HL-60 (cell line): ENCODE measurements around the gene DYSF.
"Not testable (repeated sequence)": the region's sequence is repeated elsewhere in the genome, so short reads cannot be mapped to it uniquely, and the experiment has no call there.

Source experiments
- DNase-seq, 2 experiments: peaks; one replicate each; pipeline ENCODE4 v3.0.0-alpha.2; 2010 to 2020; ENCODE audit warnings: low read depth in 1 of 2, low spot score in 1 of 2
- H3K27ac ChIP-seq: fragments of 250-450 bp; sonication (Bioruptor Pico); replicated peaks from 2 replicates; pipeline ENCODE4 v1.5.1; 2020; ENCODE audit warnings: mild to moderate bottlenecking, moderate library complexity
- H3K27me3 ChIP-seq: fragments of 250-450 bp; sonication (Bioruptor Pico); 2 replicates; pipeline ENCODE4 v1.5.1; 2021; ENCODE audit warnings: mild to moderate bottlenecking, moderate library complexity; ENCODE audit not compliant: insufficient read depth, poor library complexity, severe bottlenecking
- H3K4me3 ChIP-seq: replicated peaks from 2 replicates; pipeline ENCODE4 v1.5.1; 2011; ENCODE audit warnings: mild to moderate bottlenecking, control low read depth, low read length; ENCODE audit not compliant: insufficient read depth
- GABPA ChIP-seq: IDR thresholded peaks from 2 replicates; pipeline ENCODE4 v1.6.1; 2012; ENCODE audit warnings: low read depth
- POLR2AphosphoS5 ChIP-seq: IDR thresholded peaks from 2 replicates; pipeline ENCODE4 v1.6.1; 2012; ENCODE audit warnings: low read depth
- SPI1 ChIP-seq: IDR thresholded peaks from 2 replicates; pipeline ENCODE4 v1.6.1; 2012; ENCODE audit warnings: low read depth, mild to moderate bottlenecking, borderline replicate concordance
- TF ChIP-seq, protein P1 (sequence below): IDR thresholded peaks from one replicate; pipeline ENCODE4 v1.5.1; 2011; ENCODE audit warnings: low read length, control low read depth, inconsistent platforms; ENCODE audit not compliant: insufficient read depth
- TF ChIP-seq, protein P2 (sequence below): IDR thresholded peaks from 2 replicates; pipeline ENCODE4 v1.6.1; 2012; ENCODE audit warnings: low read depth; ENCODE audit not compliant: insufficient replicate concordance

The DYSF gene

GRCh38 chr2:71423817-71424420, 29.4 kb upstream of the DYSF start:
- TF ChIP-seq GABPA (no peak), POLR2AphosphoS5 (no peak), SPI1 (no peak)
- TF ChIP-seq, protein P1, sequence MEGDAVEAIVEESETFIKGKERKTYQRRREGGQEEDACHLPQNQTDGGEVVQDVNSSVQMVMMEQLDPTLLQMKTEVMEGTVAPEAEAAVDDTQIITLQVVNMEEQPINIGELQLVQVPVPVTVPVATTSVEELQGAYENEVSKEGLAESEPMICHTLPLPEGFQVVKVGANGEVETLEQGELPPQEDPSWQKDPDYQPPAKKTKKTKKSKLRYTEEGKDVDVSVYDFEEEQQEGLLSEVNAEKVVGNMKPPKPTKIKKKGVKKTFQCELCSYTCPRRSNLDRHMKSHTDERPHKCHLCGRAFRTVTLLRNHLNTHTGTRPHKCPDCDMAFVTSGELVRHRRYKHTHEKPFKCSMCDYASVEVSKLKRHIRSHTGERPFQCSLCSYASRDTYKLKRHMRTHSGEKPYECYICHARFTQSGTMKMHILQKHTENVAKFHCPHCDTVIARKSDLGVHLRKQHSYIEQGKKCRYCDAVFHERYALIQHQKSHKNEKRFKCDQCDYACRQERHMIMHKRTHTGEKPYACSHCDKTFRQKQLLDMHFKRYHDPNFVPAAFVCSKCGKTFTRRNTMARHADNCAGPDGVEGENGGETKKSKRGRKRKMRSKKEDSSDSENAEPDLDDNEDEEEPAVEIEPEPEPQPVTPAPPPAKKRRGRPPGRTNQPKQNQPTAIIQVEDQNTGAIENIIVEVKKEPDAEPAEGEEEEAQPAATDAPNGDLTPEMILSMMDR, result no peak
- TF ChIP-seq, protein P2, sequence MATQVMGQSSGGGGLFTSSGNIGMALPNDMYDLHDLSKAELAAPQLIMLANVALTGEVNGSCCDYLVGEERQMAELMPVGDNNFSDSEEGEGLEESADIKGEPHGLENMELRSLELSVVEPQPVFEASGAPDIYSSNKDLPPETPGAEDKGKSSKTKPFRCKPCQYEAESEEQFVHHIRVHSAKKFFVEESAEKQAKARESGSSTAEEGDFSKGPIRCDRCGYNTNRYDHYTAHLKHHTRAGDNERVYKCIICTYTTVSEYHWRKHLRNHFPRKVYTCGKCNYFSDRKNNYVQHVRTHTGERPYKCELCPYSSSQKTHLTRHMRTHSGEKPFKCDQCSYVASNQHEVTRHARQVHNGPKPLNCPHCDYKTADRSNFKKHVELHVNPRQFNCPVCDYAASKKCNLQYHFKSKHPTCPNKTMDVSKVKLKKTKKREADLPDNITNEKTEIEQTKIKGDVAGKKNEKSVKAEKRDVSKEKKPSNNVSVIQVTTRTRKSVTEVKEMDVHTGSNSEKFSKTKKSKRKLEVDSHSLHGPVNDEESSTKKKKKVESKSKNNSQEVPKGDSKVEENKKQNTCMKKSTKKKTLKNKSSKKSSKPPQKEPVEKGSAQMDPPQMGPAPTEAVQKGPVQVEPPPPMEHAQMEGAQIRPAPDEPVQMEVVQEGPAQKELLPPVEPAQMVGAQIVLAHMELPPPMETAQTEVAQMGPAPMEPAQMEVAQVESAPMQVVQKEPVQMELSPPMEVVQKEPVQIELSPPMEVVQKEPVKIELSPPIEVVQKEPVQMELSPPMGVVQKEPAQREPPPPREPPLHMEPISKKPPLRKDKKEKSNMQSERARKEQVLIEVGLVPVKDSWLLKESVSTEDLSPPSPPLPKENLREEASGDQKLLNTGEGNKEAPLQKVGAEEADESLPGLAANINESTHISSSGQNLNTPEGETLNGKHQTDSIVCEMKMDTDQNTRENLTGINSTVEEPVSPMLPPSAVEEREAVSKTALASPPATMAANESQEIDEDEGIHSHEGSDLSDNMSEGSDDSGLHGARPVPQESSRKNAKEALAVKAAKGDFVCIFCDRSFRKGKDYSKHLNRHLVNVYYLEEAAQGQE, result no peak
- no peak for DNase-seq
- no peak overlapping the region for H3K27ac ChIP-seq
- no peak overlapping the region for H3K4me3 ChIP-seq
- no peaks in the 10 kb centered on the region for H3K27me3 ChIP-seq

DNA sequence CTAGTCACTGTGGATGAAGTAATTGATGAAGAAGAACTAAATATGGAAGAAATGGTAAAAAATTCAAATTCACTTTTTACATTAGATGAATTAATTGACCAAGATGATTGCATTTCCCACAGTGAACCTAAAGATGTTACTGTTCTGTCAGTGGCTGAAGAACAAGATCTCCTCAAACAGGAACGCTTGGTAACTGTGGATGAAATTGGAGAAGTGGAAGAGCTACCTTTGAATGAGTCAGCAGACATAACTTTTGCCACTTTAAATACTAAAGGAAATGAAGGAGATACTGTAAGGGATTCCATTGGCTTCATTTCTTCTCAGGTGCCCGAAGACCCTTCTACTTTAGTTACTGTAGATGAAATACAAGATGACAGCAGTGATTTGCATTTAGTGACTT, 26.6 kb upstream of the DYSF start:
- DNase-seq, result no peak
- no peaks in the 10 kb centered on the region for H3K27me3 ChIP-seq
- H3K27ac ChIP-seq, result no peak overlapping the region
- no peak for TF ChIP-seq POLR2AphosphoS5
- peak; percentile 26; the same call in 1 of the 2 replicates for TF ChIP-seq SPI1
- TF ChIP-seq GABPA, result no peak
- TF ChIP-seq, protein P1, result no peak
- TF ChIP-seq, protein P2, result no peak
- H3K4me3 ChIP-seq, result no peak overlapping the region

DNA sequence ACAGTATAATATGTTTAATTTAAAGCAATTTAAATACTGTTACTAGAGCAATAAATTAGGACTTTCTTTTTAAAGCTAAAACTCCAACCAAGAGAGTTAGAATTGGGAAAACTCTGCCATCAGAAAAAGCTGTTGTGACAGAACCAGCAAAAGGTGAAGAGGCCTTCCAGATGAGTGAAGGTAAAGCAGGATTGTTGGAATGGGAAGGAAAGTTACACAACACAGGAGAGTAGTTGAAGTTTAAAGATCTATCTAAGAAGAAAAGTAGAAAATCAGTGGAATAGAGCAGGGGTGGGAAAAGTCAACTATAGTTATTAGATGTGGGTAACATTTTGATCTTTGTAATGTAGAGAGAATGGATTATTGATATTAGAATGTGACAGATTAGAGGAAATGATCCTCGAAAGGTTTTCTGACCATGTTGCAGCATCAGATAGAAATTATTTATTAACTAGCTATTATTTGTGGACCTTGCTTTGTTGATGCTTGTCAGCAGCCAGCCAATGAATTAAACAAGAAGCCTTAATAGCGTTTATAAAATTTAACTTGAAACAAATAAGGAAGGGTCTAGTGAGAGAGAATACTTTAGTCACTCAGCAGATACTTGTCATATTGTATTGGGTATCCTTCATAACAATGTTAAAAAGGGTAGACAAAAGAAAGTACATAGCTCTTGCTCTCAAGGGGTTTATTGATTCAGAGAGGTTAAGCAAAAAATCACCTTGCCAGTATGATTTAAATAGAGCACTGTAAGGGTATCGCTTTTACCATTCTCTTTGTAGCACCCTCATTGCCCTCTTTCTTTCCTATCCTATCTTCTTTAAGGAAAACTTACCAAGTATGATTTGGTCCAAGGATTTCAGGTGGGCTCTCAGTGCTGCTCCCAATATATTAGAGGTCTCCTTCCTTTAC, 24.6 kb upstream of the DYSF start:
- H3K27ac ChIP-seq, result no peak overlapping the region
- H3K4me3 ChIP-seq, result no peak overlapping the region
- no peak for DNase-seq
- H3K27me3 ChIP-seq, result no peaks in the 10 kb centered on the region
- TF ChIP-seq SPI1 (no peak), GABPA (no peak), POLR2AphosphoS5 (no peak)
- TF ChIP-seq, protein P2, result no peak
- TF ChIP-seq, protein P1, result no peak

- H3K4me3 ChIP-seq, H3K27ac ChIP-seq, DNase-seq, H3K27me3 ChIP-seq: not testable (repeated sequence)
Measured at GRCh38 chr2:71445142-71445541, 8.2 kb upstream of the DYSF start.
